Measurements from ENCODE around the gene TMEM233.

The TMEM233 gene

DNA sequence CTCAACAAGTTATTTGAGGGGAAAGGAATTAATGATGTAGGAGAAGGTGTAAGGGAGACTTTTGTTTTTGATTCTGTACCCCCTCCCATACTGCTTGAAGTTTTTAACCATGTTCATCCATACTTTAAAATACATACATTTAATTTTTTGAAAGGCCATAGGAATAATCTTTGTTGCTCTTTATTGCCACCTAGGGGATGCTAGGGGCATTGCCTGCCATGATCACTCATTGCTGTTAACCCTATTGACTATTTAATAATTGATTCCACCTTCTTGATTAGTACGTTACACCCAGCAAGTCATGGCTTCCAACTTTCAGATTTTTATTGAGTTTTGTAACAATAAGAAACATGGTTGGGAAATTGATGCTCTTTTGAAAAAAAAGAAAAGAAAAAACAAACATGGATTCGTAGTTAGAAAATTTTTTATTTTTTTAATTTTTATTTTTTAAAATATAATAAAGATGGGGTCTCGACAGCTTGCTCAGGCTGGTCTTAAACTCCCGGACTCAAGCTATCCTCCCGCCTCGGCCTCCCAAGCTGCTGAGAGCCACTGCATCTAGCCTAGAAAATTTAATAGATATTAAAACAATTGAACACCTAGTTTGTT is 65.8 kb downstream of the TMEM233 start:
- no peak overlapping the region for H3K27ac Mint-ChIP-seq
- DNase-seq = peak; percentile 50
- H3K4me1 Mint-ChIP-seq = peaks cover 3% of the 10 kb centered on the region
- no peaks in the 10 kb centered on the region for H3K36me3 Mint-ChIP-seq (ENCODE audit: low read depth)
- H3K4me3 Mint-ChIP-seq = no peak overlapping the region
- no peaks in the 10 kb centered on the region for H3K27me3 Mint-ChIP-seq
- no peak for ATAC-seq
- no peaks in the 10 kb centered on the region for H3K9me3 Mint-ChIP-seq

GRCh38 chr12:119660076-119660475 is 66.5 kb downstream of the TMEM233 start:
- ATAC-seq (no peak), DNase-seq (no peak)
- peaks cover 3% of the 10 kb centered on the region for H3K4me1 Mint-ChIP-seq
- no peaks in the 10 kb centered on the region for H3K9me3 Mint-ChIP-seq
- H3K27ac Mint-ChIP-seq = no peak overlapping the region
- no peaks in the 10 kb centered on the region for H3K36me3 Mint-ChIP-seq (ENCODE audit: low read depth)
- H3K27me3 Mint-ChIP-seq = no peaks in the 10 kb centered on the region
- no peak overlapping the region for H3K4me3 Mint-ChIP-seq

DNA sequence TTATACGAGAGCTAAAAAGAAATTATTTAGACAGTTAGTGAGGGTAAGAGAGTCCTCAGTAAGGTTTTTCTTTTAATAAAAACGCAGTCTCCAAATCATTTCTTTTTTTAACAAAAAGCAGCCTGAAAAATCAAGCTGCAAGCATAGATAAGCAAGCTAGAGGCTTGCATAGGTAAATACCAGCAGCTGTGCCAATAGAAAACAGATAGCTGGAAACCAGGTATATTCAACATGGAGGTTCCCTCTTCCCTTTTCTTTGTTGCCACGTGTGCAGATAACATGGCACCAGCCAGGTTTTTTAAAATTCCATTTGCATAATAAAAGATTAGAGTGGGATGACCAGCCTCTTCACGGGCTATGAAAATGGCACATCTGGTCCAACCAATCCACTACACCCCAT is 68.3 kb downstream of the TMEM233 start:
- ATAC-seq (no peak), DNase-seq (no peak)
- no peaks in the 10 kb centered on the region for H3K36me3 Mint-ChIP-seq (ENCODE audit: low read depth)
- H3K27ac Mint-ChIP-seq = no peak overlapping the region
- H3K4me1 Mint-ChIP-seq = peaks cover 17% of the 10 kb centered on the region
- H3K9me3 Mint-ChIP-seq = no peaks in the 10 kb centered on the region
- no peaks in the 10 kb centered on the region for H3K27me3 Mint-ChIP-seq
- no peak overlapping the region for H3K4me3 Mint-ChIP-seq

GRCh38 chr12:119664642-119665041 is 71.1 kb downstream of the TMEM233 start:
- Mint-ChIP-seq H3K4me3 (no peak overlapping the region), H3K27ac (no peak overlapping the region), H3K27me3 (no peaks in the 10 kb centered on the region), H3K9me3 (no peaks in the 10 kb centered on the region), H3K36me3 (ENCODE audit: low read depth) (peaks cover 6% of the 10 kb centered on the region), H3K4me1 (peaks cover 34% of the 10 kb centered on the region)
- no peak for DNase-seq
- no peak for ATAC-seq

DNA sequence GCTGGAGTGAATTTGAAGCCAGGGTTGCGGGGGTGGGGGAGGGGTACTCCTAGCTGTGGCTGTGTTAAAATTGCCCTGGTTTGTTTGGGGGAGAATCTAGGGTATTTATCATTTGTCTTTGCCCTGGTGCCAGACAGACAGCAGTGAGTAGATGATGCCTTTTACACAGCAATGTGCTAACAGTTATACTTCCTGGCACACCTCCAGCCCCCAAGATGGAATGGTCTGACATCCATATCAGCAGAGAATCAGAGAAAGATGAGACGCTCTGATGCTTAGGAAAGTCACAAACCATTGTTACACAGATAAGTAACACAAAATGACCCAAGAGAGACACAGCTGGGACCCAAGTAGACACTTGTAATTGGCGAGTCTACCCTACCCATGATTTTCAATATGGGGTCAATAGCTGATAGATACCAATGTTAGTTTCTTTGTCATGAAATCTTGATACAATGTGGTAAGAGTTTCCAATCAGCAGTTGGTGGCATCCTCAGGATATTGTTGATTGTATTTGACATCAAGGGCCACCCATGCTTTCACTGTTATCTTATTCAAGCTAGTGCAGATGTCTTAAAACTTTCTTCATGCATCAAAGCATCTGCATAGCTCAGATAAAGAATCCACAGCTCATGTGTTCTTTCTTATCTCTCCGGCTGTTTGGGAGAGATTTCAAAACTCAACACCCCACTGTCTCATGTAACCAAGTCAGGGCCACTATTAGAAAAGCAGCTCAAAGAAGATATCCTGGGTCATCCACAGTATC is 71.8 kb downstream of the TMEM233 start:
- DNase-seq (no peak), ATAC-seq (no peak)
- Mint-ChIP-seq H3K27ac (no peak overlapping the region), H3K36me3 (ENCODE audit: low read depth) (peaks cover 13% of the 10 kb centered on the region), H3K9me3 (no peaks in the 10 kb centered on the region), H3K4me3 (no peak overlapping the region), H3K4me1 (peaks cover 38% of the 10 kb centered on the region), H3K27me3 (no peaks in the 10 kb centered on the region)

DNA sequence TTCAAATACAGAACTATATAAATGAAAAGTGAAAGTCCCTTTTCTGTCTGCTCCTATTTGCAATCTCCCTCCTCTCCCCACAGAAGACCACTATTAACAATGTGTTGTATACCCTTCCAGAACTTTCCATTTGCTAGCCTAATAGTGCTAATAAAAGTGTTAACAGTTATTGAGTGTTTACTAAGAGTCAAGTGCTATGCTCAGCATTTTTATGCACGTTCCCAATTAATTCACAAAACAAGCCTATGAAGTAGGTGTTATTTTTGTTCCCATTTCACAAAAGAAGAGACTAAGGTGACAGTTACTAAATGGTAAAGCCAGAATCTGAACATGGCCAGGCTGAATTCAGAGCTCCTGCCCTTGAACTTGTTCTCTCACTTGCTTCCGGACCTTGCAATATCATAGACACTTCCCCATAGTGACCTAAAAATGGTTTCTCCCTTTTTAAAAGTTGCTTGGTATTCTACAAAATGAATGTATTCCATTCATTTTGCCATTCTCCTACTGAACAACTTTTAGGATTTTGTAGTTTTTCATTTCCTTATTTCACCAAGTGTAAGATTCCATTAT is 72.7 kb downstream of the TMEM233 start:
- peaks cover 21% of the 10 kb centered on the region for H3K36me3 Mint-ChIP-seq (ENCODE audit: low read depth)
- H3K27ac Mint-ChIP-seq = peak overlapping the region; percentile 83
- H3K4me3 Mint-ChIP-seq = peak overlapping the region; percentile 93
- H3K4me1 Mint-ChIP-seq = peaks cover 47% of the 10 kb centered on the region
- DNase-seq (no peak), ATAC-seq (no peak)
- H3K9me3 Mint-ChIP-seq = no peaks in the 10 kb centered on the region
- no peaks in the 10 kb centered on the region for H3K27me3 Mint-ChIP-seq

DNA sequence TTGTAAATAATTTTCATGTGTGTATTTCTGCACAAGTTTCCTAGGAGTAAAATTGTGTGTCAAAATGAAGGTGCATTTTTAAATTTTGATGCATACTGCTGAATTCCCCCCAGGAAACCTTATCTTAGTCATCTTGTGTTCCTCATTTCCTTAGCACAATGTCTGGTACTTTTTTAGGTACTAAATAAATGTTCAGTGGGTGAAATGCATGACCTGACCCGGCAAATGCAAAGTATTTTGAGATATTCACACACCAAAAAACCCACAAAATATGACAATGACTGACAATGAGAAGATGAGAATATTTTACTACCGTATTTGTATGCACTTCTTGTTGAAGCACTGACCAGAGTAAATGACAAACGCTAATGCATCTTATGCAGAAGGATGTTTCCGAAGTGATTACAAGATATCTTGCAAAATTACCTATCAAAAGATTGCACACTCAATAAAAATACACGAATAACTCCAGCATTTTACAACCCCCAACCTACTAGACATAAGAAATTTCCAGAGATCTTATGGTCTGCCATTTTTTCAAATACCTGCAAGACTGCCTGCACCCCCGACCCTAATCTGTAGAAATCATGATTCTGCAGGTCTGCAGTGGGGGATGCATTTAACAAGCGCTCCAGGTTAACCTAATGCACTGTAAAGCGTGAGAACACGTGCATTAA is 73.5 kb downstream of the TMEM233 start:
- Mint-ChIP-seq H3K9me3 (no peaks in the 10 kb centered on the region), H3K4me1 (peaks cover 54% of the 10 kb centered on the region), H3K27me3 (no peaks in the 10 kb centered on the region)

DNA sequence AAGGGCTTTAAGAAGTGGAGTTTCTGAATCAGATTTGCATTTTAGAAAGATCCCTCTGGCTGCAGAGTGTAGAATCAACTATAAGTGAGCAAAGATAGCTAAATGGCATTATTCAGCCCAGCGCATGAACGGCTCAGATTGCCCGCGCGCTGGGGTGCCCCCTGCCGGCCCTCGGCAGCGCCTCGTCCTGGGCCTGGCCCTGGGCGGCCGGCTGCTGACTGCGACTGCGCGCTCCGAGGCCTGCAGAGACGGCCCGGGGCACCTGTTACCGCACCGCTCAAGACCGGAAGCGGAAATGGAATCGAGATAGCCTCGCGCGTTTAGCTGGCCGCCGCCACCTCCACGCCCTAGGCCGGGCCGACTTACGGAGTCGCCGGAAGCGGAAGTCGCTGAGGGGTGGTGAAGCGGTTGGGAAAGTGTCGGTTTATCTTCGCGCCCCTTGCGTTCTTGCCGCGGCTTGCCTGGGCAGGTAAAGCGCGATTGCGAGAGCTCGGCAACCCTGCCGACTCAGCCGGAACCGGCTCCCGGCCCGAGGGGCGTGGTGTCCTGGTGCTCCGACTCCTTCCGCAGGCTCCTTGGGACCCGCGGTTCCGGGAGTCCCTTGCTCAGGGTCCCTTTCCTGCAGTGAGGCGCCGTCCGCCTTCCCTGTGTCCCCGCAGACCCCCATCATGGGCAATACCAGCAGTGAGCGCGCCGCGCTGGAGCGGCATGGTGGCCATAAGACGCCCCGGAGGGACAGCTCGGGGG is 74.2 kb downstream of the TMEM233 start, which contains the start of gene PRKAB1:
Gene PRKAB1, plus strand, starts transcription at position 557 of the 747 bp plus-strand sequence. Its CDS starts 112 bp downstream, at position 669.
- H3K27ac Mint-ChIP-seq = peak within 1 kb of the TSS; percentile 94

More for the DNA sequence above, 73.5 kb downstream of the TMEM233 start:
- peak overlapping the region; percentile 83 for H3K27ac Mint-ChIP-seq
- H3K36me3 Mint-ChIP-seq (ENCODE audit: low read depth) = peaks cover 27% of the 10 kb centered on the region
- ATAC-seq = peak; percentile 4
- peak overlapping the region; percentile 93 for H3K4me3 Mint-ChIP-seq
- no peak for DNase-seq

DNA sequence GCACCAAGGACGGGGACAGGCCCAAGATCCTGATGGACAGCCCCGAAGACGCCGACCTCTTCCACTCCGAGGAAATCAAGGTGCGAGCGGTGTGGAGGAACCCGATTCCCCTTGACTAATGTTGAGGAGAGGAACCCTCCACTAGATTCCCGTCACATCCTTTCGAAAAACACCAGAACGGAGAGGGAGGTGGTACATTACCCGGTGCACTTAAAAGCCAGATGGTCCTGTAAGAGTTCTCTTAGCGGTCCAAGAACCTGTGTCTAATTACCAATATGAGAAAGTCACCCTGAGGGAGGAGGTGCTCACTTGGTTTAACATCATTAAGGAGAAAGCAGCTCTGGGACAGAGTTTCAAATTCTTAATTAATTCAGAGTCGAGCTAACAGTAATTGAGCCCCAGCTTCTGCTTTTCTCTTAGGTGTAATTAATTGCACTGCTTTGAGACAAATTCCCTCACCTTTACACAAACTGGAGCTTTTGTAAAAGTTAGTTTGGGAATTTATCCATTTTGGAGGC is 74.8 kb downstream of the TMEM233 start:
- peaks cover 40% of the 10 kb centered on the region for H3K36me3 Mint-ChIP-seq (ENCODE audit: low read depth)
- peak overlapping the region; percentile 94 for H3K27ac Mint-ChIP-seq
- ATAC-seq = no peak
- peak overlapping the region; percentile 93 for H3K4me3 Mint-ChIP-seq
- no peaks in the 10 kb centered on the region for H3K27me3 Mint-ChIP-seq
- H3K9me3 Mint-ChIP-seq = no peaks in the 10 kb centered on the region
- no peak for DNase-seq
- H3K4me1 Mint-ChIP-seq = peaks cover 68% of the 10 kb centered on the region

More for the DNA sequence above, 74.2 kb downstream of the TMEM233 start, which contains the start of gene PRKAB1:
- H3K4me1 Mint-ChIP-seq = peaks cover 62% of the 10 kb centered on the region
- no peaks in the 10 kb centered on the region for H3K9me3 Mint-ChIP-seq
- peaks cover 34% of the 10 kb centered on the region for H3K36me3 Mint-ChIP-seq (ENCODE audit: low read depth)
- DNase-seq = peak; percentile 95
- peak; percentile 99 for ATAC-seq
- H3K27me3 Mint-ChIP-seq = no peaks in the 10 kb centered on the region
- H3K4me3 Mint-ChIP-seq = peak within 1 kb of the TSS; percentile 93

GRCh38 chr12:119669744-119670472 is 76.3 kb downstream of the TMEM233 start:
- ATAC-seq (no peak), DNase-seq (no peak)
- peaks cover 55% of the 10 kb centered on the region for H3K36me3 Mint-ChIP-seq (ENCODE audit: low read depth)
- peak overlapping the region; percentile 87 for H3K27ac Mint-ChIP-seq
- peaks cover 83% of the 10 kb centered on the region for H3K4me1 Mint-ChIP-seq
- H3K9me3 Mint-ChIP-seq = no peaks in the 10 kb centered on the region
- H3K4me3 Mint-ChIP-seq = peak overlapping the region; percentile 64
- H3K27me3 Mint-ChIP-seq = no peaks in the 10 kb centered on the region

- peaks cover 79% of the 10 kb centered on the region for H3K4me1 Mint-ChIP-seq
These were observed 77.5 kb downstream of the TMEM233 start for GRCh38 chr12:119671070-119671469.

GRCh38 chr12:119672194-119672593 is 78.6 kb downstream of the TMEM233 start:
- Mint-ChIP-seq H3K4me3 (no peak overlapping the region), H3K36me3 (ENCODE audit: low read depth) (peaks cover 75% of the 10 kb centered on the region), H3K9me3 (no peaks in the 10 kb centered on the region), H3K27ac (peak overlapping the region; percentile 87), H3K27me3 (no peaks in the 10 kb centered on the region), H3K4me1 (peaks cover 67% of the 10 kb centered on the region)
- no peak for DNase-seq
- ATAC-seq = no peak

More at GRCh38 chr12:119671070-119671469, 77.5 kb downstream of the TMEM233 start:
- Mint-ChIP-seq H3K4me3 (peak overlapping the region; percentile 30), H3K27ac (peak overlapping the region; percentile 87), H3K27me3 (no peaks in the 10 kb centered on the region), H3K36me3 (ENCODE audit: low read depth) (peaks cover 64% of the 10 kb centered on the region), H3K9me3 (no peaks in the 10 kb centered on the region)
- ATAC-seq = no peak
- no peak for DNase-seq

DNA sequence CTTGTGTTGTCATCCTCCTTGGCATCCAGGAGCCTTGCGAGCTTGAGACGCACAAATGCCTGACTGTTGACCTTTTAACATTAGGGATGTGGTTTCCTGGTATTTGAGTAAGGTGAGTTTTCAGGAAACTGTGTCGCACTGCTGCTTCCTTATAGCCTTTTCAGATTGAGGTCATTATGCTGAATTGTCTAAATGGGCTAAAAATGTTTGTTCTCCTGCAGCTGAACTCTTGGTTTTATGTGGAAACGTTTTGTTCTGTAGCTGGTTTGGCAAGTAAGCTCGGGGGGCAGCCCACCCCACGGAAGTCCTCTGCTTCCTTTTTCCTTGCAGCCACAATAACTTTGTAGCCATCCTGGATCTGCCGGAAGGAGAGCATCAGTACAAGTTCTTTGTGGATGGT is 80.1 kb downstream of the TMEM233 start:
- DNase-seq = no peak
- Mint-ChIP-seq H3K4me3 (peak overlapping the region; percentile 45), H3K36me3 (ENCODE audit: low read depth) (peaks cover 79% of the 10 kb centered on the region), H3K4me1 (peaks cover 59% of the 10 kb centered on the region), H3K27ac (peak overlapping the region; percentile 87), H3K27me3 (no peaks in the 10 kb centered on the region), H3K9me3 (no peaks in the 10 kb centered on the region)
- ATAC-seq = peak; percentile 62
